Left kidney (tissue), 2 donors: ENCODE results near the gene SLC9A9. TPM values are rescaled to one million over a fixed set of nuclear protein-coding genes. Genes with fewer than 3 reads are reported as not detected.
"Not testable (repeated sequence)": the region's sequence is repeated elsewhere in the genome, so short reads cannot be mapped to it uniquely, and the experiment has no call there.

Experiments used
- DNase-seq: peaks from one replicate; pipeline ENCODE4 v3.0.0-alpha.2; 2013
- polyA plus RNA-seq: library from polyadenylated mRNA; unstranded; fragments of 120-200 nt; gene quantifications from one replicate; pipeline ENCODE4 v1.2.1, GENCODE V29; 2013; ENCODE audit not compliant: insufficient read length

The SLC9A9 gene
- polyA plus RNA-seq, 1 donor, result 5.9 TPM

GRCh38 chr3:143755978-143756377, 92.3 kb downstream of the SLC9A9 start:
- DNase-seq, result no peak

- no peak for DNase-seq
Observed at GRCh38 chr3:143754090-143754489, 94.2 kb downstream of the SLC9A9 start.

- no peak for DNase-seq
Observed at GRCh38 chr3:143753456-143753855, 94.8 kb downstream of the SLC9A9 start.

- peak; percentile 7 for DNase-seq
Observed at GRCh38 chr3:143753006-143753405, 95.3 kb downstream of the SLC9A9 start.

GRCh38 chr3:143751643-143752178, 96.6 kb downstream of the SLC9A9 start:
- no peak for DNase-seq

GRCh38 chr3:143750841-143751240, 97.4 kb downstream of the SLC9A9 start:
- no peak for DNase-seq

- no peak for DNase-seq
Observed at GRCh38 chr3:143749926-143750325, 98.3 kb downstream of the SLC9A9 start.

GRCh38 chr3:143737065-143737464, 111.2 kb downstream of the SLC9A9 start:
- DNase-seq, result no peak

- no peak for DNase-seq
Observed at GRCh38 chr3:143736205-143736997, 111.9 kb downstream of the SLC9A9 start.

GRCh38 chr3:143731776-143732175, 116.5 kb downstream of the SLC9A9 start:
- no peak for DNase-seq

GRCh38 chr3:143731320-143731719, 116.9 kb downstream of the SLC9A9 start:
- no peak for DNase-seq

GRCh38 chr3:143727391-143727790, 120.9 kb downstream of the SLC9A9 start:
- DNase-seq, result no peak

GRCh38 chr3:143726727-143727126, 121.5 kb downstream of the SLC9A9 start:
- no peak for DNase-seq

- no peak for DNase-seq
Observed at GRCh38 chr3:143720381-143720780, 127.9 kb downstream of the SLC9A9 start.

- no peak for DNase-seq
Observed at GRCh38 chr3:143718463-143718862, 129.8 kb downstream of the SLC9A9 start.

- no peak for DNase-seq
Observed at GRCh38 chr3:143716731-143717130, 131.5 kb downstream of the SLC9A9 start.

GRCh38 chr3:143712522-143712921, 135.7 kb downstream of the SLC9A9 start:
- DNase-seq, result no peak

- DNase-seq, result no peak
Observed at GRCh38 chr3:143707848-143708247, 140.4 kb downstream of the SLC9A9 start.

- no peak for DNase-seq
Observed at GRCh38 chr3:143700431-143700975, 147.8 kb downstream of the SLC9A9 start.

GRCh38 chr3:143699424-143699823, 148.8 kb downstream of the SLC9A9 start:
- no peak for DNase-seq

GRCh38 chr3:143698682-143699303, 149.5 kb downstream of the SLC9A9 start:
- DNase-seq, result no peak

GRCh38 chr3:143697975-143698374, 150.3 kb downstream of the SLC9A9 start:
- no peak for DNase-seq

- not testable (repeated sequence) for DNase-seq
Observed at GRCh38 chr3:143695333-143695732, 152.9 kb downstream of the SLC9A9 start.
